ENCODE data around the gene CAPN3.
"Not testable (repeated sequence)": the region's sequence is repeated elsewhere in the genome, so short reads cannot be mapped to it uniquely, and the experiment has no call there.

CAPN3 gene

GRCh38 chr15:42359249-42359648 lies at the start of gene CAPN3:
CAPN3 (plus strand) TSS chr15:42359501; CDS start chr15:42359806, 305 bp downstream.
- DNase-seq (ENCODE audit: low read depth) = no peak

DNA sequence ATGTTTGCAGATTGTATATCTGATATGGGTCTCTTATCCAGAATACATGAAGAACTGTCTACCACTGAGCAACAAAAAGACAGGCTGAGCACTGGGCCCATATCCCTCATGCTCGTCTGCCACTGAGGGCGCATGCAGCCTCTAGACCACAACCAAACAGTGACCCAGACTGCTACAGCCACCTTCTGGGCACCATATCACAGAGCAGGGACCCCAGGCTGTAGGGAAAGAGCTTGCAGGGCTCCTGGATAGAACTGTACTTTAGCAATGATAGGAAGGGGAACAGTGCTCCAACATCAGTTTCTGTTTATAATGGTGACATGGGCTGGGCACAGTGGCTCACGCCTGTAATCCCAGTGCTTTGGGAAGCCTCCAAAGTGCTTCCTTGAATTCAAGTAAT lies 45.8 kb upstream of the CAPN3 start:
- DNase-seq (ENCODE audit: low read depth) = no peak

- DNase-seq (ENCODE audit: low read depth) = no peak
Observed at GRCh38 chr15:42314818-42315217, 44.5 kb upstream of the CAPN3 start.

- no peak for DNase-seq (ENCODE audit: low read depth)
Observed at GRCh38 chr15:42315521-42315920, 43.8 kb upstream of the CAPN3 start.

DNA sequence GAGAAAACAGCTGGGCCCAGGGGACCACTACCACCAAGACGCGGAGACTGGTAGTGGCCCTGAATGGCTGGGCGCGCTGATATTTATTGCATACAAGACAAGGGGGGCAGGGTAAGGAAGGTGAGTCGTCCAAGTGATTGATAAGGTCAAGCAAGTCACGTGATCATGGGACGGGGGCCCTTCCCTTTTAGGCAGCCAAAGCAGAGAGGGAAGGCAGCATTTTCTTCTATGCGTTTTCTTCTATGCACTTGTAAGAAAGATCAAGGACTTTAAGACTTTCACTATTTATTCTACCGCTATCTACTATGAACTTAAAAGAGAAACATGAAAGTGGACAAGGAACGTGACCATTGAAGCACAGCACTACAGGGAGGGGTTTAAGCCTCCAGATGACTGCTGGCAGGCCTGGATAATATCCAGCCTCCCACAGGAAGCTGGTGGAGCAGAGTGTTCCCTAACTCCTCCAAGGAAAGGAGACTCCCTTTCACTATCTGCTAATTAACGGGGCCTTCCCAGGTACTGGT lies 43.0 kb upstream of the CAPN3 start:
- peak; percentile 63 for DNase-seq (ENCODE audit: low read depth)

DNA sequence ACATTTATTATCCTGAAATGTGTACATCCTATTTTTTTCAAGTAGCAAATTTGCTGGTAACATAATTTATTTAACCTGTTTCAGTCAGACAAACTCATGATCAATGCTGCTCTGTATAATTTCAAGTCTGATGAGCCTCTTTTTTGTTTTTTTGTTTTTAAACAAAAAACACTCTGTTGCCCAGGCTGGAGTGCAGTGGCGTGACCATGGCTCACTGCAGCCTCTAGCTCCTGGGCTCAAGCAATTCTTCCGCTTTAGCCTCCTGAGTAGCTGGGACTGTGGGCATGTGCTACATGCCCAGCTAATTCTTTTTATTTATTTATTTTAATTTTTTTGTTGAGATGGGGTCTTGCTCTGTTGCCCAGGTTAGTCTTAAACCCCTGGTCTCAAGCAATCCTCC lies 40.1 kb upstream of the CAPN3 start:
- DNase-seq (ENCODE audit: low read depth) = no peak

DNA sequence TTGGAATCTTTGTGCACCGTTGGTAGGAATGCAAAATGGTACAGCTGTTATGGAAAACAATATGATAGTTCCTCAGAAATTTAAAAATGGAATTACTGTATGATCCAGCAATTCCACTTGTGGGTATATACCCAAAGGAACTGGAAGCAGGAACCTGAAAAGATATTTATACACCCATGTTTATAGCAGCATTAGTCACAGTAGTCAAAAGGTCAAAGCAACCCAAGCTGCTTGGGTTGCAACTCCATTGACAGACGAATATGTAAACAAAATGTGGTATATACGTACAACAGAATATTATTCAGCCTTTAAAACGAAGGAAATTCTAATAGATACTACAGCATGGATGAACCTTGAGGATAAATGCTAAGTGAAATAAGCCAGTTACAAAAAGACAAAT lies 35.0 kb upstream of the CAPN3 start:
- peak; percentile 21 for DNase-seq (ENCODE audit: low read depth)

DNA sequence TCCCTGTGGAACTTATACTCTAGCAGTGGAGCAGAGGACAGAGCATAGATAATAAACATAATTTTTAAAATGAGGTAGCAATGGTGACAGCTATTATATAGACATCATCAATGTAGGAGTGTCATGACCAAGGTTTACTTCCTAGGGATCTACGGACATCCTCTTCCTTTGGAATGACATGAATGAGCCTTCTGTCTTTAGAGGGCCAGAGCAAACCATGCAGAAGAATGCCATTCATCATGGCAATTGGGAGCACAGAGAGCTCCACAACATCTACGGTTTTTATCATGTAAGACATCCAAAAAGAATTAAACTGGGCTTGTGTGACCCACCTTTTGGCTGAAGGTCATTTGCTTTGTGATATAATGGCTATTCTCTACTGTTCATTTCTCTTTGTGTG lies 30.1 kb upstream of the CAPN3 start:
- no peak for DNase-seq (ENCODE audit: low read depth)

GRCh38 chr15:42329992-42330391 lies 29.3 kb upstream of the CAPN3 start:
- no peak for DNase-seq (ENCODE audit: low read depth)

DNA sequence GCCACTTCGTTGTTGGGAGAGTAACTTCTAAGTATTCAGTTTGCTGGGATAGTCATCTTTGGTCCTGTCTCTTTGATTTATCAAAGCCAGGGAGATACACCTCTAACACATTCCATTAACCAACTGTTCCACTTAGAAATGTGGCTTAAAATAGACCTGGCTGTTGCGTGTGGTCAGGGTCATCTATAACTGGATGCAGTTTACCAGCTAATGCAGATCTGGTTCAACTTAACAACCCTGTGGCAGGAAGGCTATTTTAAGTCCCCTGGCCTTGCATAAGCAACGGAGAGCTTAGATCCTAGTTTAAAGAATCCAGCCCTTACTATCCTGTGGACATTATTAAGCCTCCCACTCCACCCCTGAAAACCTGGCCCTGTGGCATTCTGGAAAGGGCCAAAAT lies 28.1 kb upstream of the CAPN3 start:
- DNase-seq (ENCODE audit: low read depth) = peak; percentile 27

- peak; percentile 80 for DNase-seq (ENCODE audit: low read depth)
Observed at GRCh38 chr15:42332331-42332730, 27.0 kb upstream of the CAPN3 start.

- DNase-seq (ENCODE audit: low read depth) = no peak
Observed at GRCh38 chr15:42335074-42335473, 24.2 kb upstream of the CAPN3 start.

GRCh38 chr15:42336650-42337049 lies 22.7 kb upstream of the CAPN3 start:
- not testable (repeated sequence) for DNase-seq (ENCODE audit: low read depth)

DNA sequence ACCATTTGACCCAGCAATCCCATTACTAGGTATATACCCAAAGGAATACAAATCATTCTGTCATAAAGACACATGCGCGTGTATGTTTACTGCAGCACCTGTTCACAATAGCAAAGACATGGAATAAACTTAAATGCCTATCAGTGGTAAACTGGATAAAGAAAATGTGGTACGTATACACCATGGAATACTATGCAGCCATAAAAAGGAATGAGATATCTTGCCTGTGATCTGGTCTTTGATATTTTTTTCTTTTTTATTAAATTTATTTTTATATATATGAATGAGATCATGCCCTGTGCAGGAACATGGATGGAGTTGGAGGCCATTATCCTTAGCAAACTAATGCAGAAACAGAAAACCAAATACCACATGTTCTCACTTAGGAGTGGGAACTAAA lies 22.2 kb upstream of the CAPN3 start:
- not testable (repeated sequence) for DNase-seq (ENCODE audit: low read depth)

DNA sequence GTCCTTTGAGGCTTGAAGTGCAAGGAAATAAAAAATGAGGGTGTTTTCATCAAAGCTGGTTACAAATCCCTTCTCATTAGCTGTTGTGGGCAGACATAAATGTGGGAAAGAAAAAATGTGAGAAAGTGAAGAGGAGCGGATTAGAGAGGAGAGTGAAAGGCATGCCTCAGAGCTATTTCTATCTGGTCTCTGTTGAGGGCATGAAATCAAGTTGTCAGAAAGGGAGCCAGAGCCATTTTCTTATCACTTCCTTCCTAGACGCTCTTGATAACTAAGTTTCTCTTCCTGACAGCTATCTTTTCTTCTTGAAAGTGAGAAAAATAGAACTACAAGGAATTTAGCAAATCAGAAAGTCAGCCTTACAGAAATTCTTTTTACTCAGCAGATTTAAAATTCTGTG lies 20.8 kb upstream of the CAPN3 start:
- DNase-seq (ENCODE audit: low read depth) = peak; percentile 66

DNA sequence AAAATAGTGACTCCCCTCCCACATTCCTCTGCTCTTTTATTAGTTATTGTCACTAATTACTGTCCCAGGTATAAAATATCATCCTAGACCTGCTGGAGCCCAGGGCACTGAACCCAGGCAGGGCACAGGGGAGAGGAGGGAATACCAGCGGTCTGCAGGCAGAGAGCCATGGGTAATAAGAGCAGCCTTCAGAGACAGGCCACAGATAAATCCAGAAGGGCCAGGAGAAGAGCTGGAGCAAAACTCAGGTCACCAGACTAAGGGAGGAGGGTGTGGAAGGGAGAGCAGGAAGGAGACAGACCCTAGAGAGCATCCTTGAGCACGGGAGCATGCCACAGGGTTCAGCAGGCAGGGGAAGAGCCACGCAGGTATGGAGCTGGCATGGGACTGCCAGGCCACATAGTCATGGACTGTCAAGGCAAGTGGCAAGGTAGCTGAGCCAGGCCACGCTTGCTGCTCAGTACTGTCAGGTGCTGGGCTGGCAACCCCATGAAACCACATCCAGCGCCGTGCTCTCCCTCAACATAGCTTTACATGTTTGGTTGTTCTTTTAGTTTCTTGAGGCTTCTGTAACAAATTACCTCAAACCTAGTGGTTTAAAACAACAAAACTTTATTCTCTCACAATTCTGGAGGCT lies 15.6 kb upstream of the CAPN3 start:
- DNase-seq (ENCODE audit: low read depth) = no peak

DNA sequence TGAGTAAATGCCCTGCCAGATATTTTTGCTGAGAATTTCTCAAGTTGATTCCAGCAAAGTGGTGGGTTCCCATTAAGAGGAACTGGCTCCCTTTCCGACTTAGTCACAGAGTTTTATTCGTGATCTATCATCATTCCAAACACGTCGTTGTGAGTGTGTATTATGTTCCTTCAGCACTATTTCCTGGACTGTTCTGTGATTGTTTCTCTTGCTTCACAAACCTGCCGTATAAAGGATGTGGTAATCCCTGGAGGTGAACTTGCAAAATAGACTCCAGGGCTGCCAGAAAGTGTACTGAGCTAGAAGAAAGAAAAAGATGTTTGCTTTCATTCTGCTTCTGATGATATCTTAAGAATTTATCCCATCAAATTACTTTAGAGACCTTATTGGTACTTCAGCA lies 14.5 kb upstream of the CAPN3 start:
- peak; percentile 89 for DNase-seq (ENCODE audit: low read depth)

- no peak for DNase-seq (ENCODE audit: low read depth)
Observed at GRCh38 chr15:42345504-42345903, 13.8 kb upstream of the CAPN3 start.

DNA sequence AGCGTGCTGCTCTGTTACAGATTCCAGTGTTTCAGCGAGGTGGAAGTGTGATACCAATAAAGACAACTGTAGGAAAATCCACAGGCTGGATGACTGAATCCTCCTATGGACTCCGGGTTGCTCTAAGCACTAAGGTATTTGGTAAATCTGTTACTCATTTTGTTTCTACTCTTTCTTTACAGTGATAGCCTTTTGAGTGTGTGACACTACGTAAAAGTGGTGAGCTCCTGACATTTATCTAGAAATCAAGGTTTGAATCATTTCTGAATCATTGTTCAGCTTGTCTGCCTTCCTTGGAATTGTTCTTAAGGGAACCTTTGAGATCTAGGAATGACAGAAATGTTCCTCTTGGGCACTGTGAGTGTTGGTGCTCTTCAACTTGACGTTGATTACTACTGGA lies 11.2 kb upstream of the CAPN3 start:
- peak; percentile 74 for DNase-seq (ENCODE audit: low read depth)

- DNase-seq (ENCODE audit: low read depth) = peak; percentile 69
Observed at GRCh38 chr15:42349186-42349585, 10.1 kb upstream of the CAPN3 start.

DNA sequence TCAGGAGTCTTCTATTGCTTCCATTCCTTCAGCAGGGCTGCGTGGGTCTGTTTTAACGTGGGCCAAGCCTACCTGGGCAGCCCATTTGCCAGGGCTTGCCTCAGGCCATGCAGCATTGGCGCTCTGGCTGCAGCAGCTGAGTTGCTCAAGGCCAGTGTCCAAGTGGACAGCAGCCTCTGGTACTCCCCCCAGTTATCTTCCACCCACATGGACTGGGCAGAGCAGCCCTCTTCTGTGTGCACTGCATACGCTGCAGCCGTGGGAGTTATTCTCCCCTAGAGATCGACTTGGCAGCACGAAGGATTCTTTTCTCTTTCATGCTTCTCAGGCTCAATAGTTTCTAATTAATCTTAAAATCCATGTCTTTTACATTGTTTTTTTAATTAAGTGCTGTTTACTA lies 6.9 kb upstream of the CAPN3 start:
- DNase-seq (ENCODE audit: low read depth) = peak; percentile 44

GRCh38 chr15:42353061-42353460 lies 6.2 kb upstream of the CAPN3 start:
- no peak for DNase-seq (ENCODE audit: low read depth)

- no peak for DNase-seq (ENCODE audit: low read depth)
Observed at GRCh38 chr15:42354824-42355223, 4.5 kb upstream of the CAPN3 start.

DNA sequence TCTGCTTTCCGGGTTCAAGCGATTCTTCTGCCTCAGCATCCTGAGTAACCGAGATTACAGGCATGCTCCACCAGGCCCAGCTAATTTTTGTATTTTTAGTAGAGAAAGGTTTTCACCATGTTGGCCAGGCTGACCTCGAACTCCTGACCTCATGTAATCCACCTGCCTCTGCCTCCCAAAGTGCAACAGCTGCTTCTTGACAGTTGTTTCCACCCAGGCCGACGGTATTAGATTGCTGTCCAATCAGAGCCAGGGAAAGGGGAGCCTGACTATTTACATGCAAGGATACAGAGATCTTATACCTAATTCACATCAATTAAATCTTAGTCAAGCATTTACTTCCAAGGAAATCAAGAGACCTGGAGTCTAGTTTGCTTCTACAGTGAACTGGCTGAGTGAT lies 4.0 kb upstream of the CAPN3 start:
- no peak for DNase-seq (ENCODE audit: low read depth)

All from amniotic epithelial cell (primary cell).